ENCODE results near the gene ABCA2. TPM values are rescaled to one million over a fixed set of nuclear protein-coding genes. Genes with fewer than 3 reads are reported as not detected.

The ABCA2 gene
- total and polyA plus RNA-seq, 9 of the 15 experiments (the other 6 are each of a cell fraction or from before 2014, with no cell fraction given), result 0.69 to 16.3 (median 6.1) TPM; not detected in 2

DNA sequence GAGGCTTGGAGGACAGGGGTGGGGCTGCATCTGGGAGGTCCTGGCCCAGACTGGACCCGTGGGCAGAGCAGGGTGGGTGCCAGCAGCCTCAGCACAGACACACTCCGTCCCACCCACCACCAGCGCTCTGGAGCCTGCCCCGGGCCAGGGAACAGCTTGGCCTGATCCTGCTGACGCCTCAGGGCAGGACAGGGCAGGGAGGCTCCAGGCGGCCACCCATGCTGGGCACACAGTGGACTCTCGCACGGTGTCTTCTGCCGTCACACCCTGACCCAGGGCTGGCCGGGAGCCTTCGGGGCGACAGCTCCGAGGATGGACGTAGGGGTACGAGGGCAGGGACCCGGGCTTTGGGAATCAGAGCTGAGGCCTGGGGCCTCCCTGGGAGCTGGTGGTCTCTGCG is 58.9 kb downstream of the ABCA2 start:
- WGBS (ENCODE audit: insufficient coverage, low coverage, missing lambda C conversion rate), result 76% methylated on average over 17 of the region's 17 CpGs
- Histone ChIP-seq H4K20me1 (replicated peaks; ENCODE audit: control insufficient read depth, insufficient read depth, low read length) (no peaks in the 10 kb centered on the region), H3K9me1 (ENCODE audit: control insufficient read depth, insufficient read depth, low read length) (no peaks in the 10 kb centered on the region), H3K79me2 (ENCODE audit: control insufficient read depth, insufficient read depth, low read length) (no peaks in the 10 kb centered on the region), H2AFZ (ENCODE audit: low read depth, low read length) (no peak overlapping the region), H3K9me3 (replicated peaks; ENCODE audit: control insufficient read depth, insufficient read depth, low read depth, low read length) (no peaks in the 10 kb centered on the region), H3K9ac (ENCODE audit: insufficient read depth in 1 of 2, low read depth in 2 of 2, low read length in 2 of 2) (peak overlapping the region in 1 of 2 experiments; percentile 58; a peak in 2 of 4 replicates), H3K27me3 (ENCODE audit: control insufficient read depth in 2 of 2, insufficient read depth in 2 of 2, low read length in 2 of 2) (no peaks in the 10 kb centered on the region), H3K4me3 (no peak overlapping the region), H3K36me3 (ENCODE audit: control insufficient read depth, insufficient read depth, low read length) (no peaks in the 10 kb centered on the region), H3K27ac (ENCODE audit: extremely low read depth, low read depth, low read length) (no peak overlapping the region), H3K4me2 (ENCODE audit: insufficient read depth, low read length) (no peak overlapping the region), H3K4me1 (replicated peaks in 1 of 2; ENCODE audit: control insufficient read depth in 2 of 2, insufficient read depth in 2 of 2, low read length in 2 of 2) (peaks cover 16 to 76% of the 10 kb centered on the region in 2 experiments; a peak in 4 of 5 replicates)
- ChIA-PET POLR2A (interaction anchor here (0.7 kb wide), 1 partner anchor 30 kb away, joined by 3 read pairs; no protein-coding TSS in a partner anchor), CTCF (ENCODE audit: low intra/inter-chr PET ratio) (no interaction called here)
- BruUV-seq (replicated peaks), result no TSS peak
- DNase-seq (ENCODE audit: extremely low read depth in 1 of 4, low spot score in 3 of 4) (no peak), ATAC-seq (no peak), FAIRE-seq (no peak)
- in situ Hi-C loops (cut with MboI), result no loop called here
- intact Hi-C loops (cut with micrococcal nuclease), result no loop called here
- no peak for TF ChIP-seq SRSF3 (IDR thresholded peaks at IDR 0.05; ENCODE audit: insufficient read depth, low read length)
- no peak for TF ChIP-seq STAT5A (IDR thresholded peaks at IDR 0.05; ENCODE audit: borderline replicate concordance, low read length)
- TF ChIP-seq TCFL5 (CRISPR knock-in tag; conservative IDR thresholded peaks at IDR 0.05), result no peak
- TF ChIP-seq WHSC1 (IDR thresholded peaks at IDR 0.05; ENCODE audit: low read length), result no peak
- TF ChIP-seq THAP12 (CRISPR knock-in tag; IDR thresholded peaks at IDR 0.05), result no peak
- TF ChIP-seq CBX8 (IDR thresholded peaks at IDR 0.05; ENCODE audit: borderline replicate concordance, extremely low read depth, low read depth, low read length, poor library complexity, severe bottlenecking), result no peak
- TF ChIP-seq MTA3 (IDR thresholded peaks at IDR 0.05; ENCODE audit: borderline replicate concordance), result no peak
- TF ChIP-seq KDM5B (IDR thresholded peaks at IDR 0.05; ENCODE audit: insufficient replicate concordance, low read depth, low read length), result no peak
- TF ChIP-seq RBM25 (IDR thresholded peaks at IDR 0.05; ENCODE audit: low read depth, low read length, severe bottlenecking), result no peak
- TF ChIP-seq TFAM (CRISPR knock-in tag; conservative IDR thresholded peaks at IDR 0.05), result no peak
- TF ChIP-seq C11orf30 (IDR thresholded peaks at IDR 0.05; ENCODE audit: low read depth), result no peak
- no peak for TF ChIP-seq FOXA3 (CRISPR knock-in tag; conservative IDR thresholded peaks at IDR 0.05 in 1 of 2, IDR thresholded peaks at IDR 0.05 in 1 of 2)
- TF ChIP-seq ZNF551 (CRISPR knock-in tag; IDR thresholded peaks at IDR 0.05), result no peak
- TF ChIP-seq HOMEZ (CRISPR knock-in tag; IDR thresholded peaks at IDR 0.05), result no peak
- no peak for TF ChIP-seq AFF4 (CRISPR knock-in tag; IDR thresholded peaks at IDR 0.05)
